Smooth muscle cell (in vitro differentiated cells): ENCODE results near the gene LANCL1. TPM values are rescaled to one million over a fixed set of nuclear protein-coding genes. Genes with fewer than 3 reads are reported as not detected.

Source experiments
- DNase-seq: peaks from one replicate; lab custom pipeline; 2025; ENCODE audit not compliant: unreplicated experiment; lab: John Stamatoyannopoulos, UW
- H2AFZ ChIP-seq: fragments of 200-600 bp; sonication (generic); 2 replicates; pipeline ENCODE4 v1.6.0; 2016; ENCODE audit warnings: antibody characterized with exemption, low read depth, mild to moderate bottlenecking
- H3F3A ChIP-seq: fragments of 200-600 bp; sonication (generic); 2 replicates; pipeline ENCODE4 v1.6.0; 2017; ENCODE audit warnings: antibody characterized with exemption, low read depth
- H3K27ac ChIP-seq: fragments of 200-600 bp; sonication (generic); 2 replicates; pipeline ENCODE4 v1.5.1; 2016; ENCODE audit warnings: low read depth, mild to moderate bottlenecking
- H3K27me3 ChIP-seq: fragments of 200-600 bp; sonication (generic); 2 replicates; pipeline ENCODE4 v1.6.1; 2016; ENCODE audit warnings: low read depth, mild to moderate bottlenecking
- H3K36me3 ChIP-seq: fragments of 200-600 bp; sonication (generic); 2 replicates; pipeline ENCODE4 v1.5.1; 2016; ENCODE audit warnings: low read depth
- H3K4me1 ChIP-seq: fragments of 200-600 bp; sonication (generic); 2 replicates; pipeline ENCODE4 v1.5.1; 2016; ENCODE audit warnings: low read depth
- H3K4me2 ChIP-seq: fragments of 200-600 bp; sonication (generic); 2 replicates; pipeline ENCODE4 v1.6.0; 2016; ENCODE audit warnings: mild to moderate bottlenecking
- H3K4me3 ChIP-seq: fragments of 200-600 bp; sonication (generic); 2 replicates; pipeline ENCODE4 v1.5.1; 2016; ENCODE audit warnings: mild to moderate bottlenecking
- H3K79me2 ChIP-seq: fragments of 200-600 bp; sonication (generic); 2 replicates; pipeline ENCODE4 v1.6.0; 2016; ENCODE audit warnings: low read depth, mild to moderate bottlenecking
- H3K9ac ChIP-seq: fragments of 200-600 bp; sonication (generic); 2 replicates; pipeline ENCODE4 v1.6.0; 2016; ENCODE audit warnings: low read depth
- H3K9me3 ChIP-seq: fragments of 200-600 bp; sonication (generic); replicated peaks from 2 replicates; pipeline ENCODE4 v1.5.1; 2016; ENCODE audit warnings: low read depth
- H4K20me1 ChIP-seq: fragments of 200-600 bp; sonication (generic); 2 replicates; pipeline ENCODE4 v1.6.0; 2016; ENCODE audit warnings: low read depth
- WGBS: methylation state at CpG from one replicate; pipeline ENCODE4 v1.1.7; 2016; ENCODE audit warnings: low lambda C conversion rate; 5-methylcytosine and 5-hydroxymethylcytosine counted together
- polyA plus RNA-seq: library from polyadenylated mRNA; unstranded; fragments of >200 nt; fragmentation: Nextera tagmentation; extraction: Ambion mirVana; gene quantifications from 2 replicates; pipeline ENCODE4 v1.2.1, GENCODE V29; 2016
- total RNA-seq: library from RNA; depleted of rRNA; stranded (reverse); fragments of >200 nt; gene quantifications from 2 replicates; pipeline ENCODE4 v1.2.3, GENCODE V29; 2014
- TF ChIP-seq, protein P1 (sequence below): fragments of 200-600 bp; sonication (generic); IDR thresholded peaks from 2 replicates; pipeline ENCODE4 v1.5.1; 2017; ENCODE audit warnings: borderline replicate concordance, mild to moderate bottlenecking, antibody characterized with exemption; ENCODE audit not compliant: insufficient read depth, poor library complexity, severe bottlenecking

The LANCL1 gene
- total and polyA plus RNA-seq, 2 experiments from 2014 or later = 14.7 to 43.7 TPM

DNA sequence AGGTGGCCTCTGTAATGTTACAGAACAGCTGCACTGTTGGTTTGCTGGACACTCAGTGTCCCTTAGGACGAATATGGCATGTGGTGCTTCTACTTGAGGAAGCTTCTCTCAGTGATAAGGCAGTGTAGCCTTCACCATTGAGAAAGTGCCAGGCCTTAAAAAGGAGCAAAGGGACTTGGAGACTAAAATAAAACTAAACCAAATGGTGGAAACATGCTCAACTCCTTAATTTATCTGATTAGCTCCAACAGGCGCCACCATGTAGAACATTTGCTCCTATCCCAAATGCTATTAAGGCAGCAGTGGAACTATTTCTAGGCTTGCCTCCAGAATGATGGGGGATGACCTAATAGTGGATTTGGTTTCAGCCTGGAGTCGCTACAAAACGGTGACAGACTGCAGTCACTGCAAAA, 84.1 kb downstream of the LANCL1 start:
- Histone ChIP-seq H3K27me3 (peaks cover 4% of the 10 kb centered on the region), H3F3A (no peaks in the 10 kb centered on the region), H3K27ac (no peak overlapping the region), H3K4me3 (no peak overlapping the region), H3K4me1 (no peaks in the 10 kb centered on the region), H3K79me2 (no peaks in the 10 kb centered on the region), H3K9me3 (no peaks in the 10 kb centered on the region), H3K36me3 (no peaks in the 10 kb centered on the region), H3K9ac (no peak overlapping the region), H2AFZ (no peak overlapping the region), H3K4me2 (no peak overlapping the region), H4K20me1 (no peaks in the 10 kb centered on the region)
- WGBS = 72% methylated on average over 4 of the region's 4 CpGs
- DNase-seq = no peak
- TF ChIP-seq, protein P1, sequence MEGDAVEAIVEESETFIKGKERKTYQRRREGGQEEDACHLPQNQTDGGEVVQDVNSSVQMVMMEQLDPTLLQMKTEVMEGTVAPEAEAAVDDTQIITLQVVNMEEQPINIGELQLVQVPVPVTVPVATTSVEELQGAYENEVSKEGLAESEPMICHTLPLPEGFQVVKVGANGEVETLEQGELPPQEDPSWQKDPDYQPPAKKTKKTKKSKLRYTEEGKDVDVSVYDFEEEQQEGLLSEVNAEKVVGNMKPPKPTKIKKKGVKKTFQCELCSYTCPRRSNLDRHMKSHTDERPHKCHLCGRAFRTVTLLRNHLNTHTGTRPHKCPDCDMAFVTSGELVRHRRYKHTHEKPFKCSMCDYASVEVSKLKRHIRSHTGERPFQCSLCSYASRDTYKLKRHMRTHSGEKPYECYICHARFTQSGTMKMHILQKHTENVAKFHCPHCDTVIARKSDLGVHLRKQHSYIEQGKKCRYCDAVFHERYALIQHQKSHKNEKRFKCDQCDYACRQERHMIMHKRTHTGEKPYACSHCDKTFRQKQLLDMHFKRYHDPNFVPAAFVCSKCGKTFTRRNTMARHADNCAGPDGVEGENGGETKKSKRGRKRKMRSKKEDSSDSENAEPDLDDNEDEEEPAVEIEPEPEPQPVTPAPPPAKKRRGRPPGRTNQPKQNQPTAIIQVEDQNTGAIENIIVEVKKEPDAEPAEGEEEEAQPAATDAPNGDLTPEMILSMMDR = no peak

DNA sequence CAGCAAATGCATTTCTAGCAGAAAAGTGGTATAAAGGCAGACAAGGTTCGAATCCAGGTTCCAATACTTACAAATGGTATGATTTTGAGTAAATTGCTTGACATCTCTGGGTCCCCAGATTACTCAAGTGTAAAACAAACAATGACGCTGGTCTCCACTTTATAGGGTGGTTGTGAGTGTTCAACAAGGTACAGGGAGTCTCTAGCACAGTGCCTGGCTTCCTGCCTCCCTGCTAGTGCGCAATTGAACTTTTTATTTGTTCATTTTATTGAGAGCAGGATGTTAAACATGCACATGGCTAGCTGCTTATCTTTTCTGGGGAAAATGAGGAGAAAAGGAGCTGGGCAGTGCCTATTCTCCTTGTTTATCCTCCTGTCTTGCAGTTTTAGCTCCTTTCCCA, 86.7 kb downstream of the LANCL1 start:
- no peaks in the 10 kb centered on the region for H3K4me1 ChIP-seq
- no peaks in the 10 kb centered on the region for H3K79me2 ChIP-seq
- WGBS = 84% methylated on average over 3 of the region's 3 CpGs
- TF ChIP-seq, protein P1 = no peak
- DNase-seq = no peak
- H4K20me1 ChIP-seq = no peaks in the 10 kb centered on the region
- H2AFZ ChIP-seq = no peak overlapping the region
- no peak overlapping the region for H3K4me3 ChIP-seq
- H3K4me2 ChIP-seq = no peak overlapping the region
- H3K9ac ChIP-seq = no peak overlapping the region
- no peaks in the 10 kb centered on the region for H3F3A ChIP-seq
- no peaks in the 10 kb centered on the region for H3K9me3 ChIP-seq
- peaks cover 4% of the 10 kb centered on the region for H3K27me3 ChIP-seq
- no peaks in the 10 kb centered on the region for H3K36me3 ChIP-seq
- no peak overlapping the region for H3K27ac ChIP-seq

DNA sequence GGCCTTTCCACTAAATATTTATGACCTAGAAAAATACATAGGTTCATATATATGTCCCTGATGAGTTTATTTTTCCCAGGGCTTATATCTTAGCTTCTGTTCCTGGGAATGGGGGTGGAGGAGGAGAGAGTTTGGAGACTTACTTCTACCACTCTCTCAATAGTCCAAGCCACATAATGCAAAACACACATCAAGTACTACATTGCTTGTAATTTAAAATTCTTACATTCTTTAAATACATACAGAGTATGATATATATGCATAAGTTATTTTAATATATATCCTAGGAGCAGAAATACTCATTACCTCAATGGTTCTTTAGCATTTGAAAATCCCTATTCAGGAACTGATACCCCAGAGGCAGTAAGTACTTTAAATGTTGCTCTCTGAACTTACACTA, 88.4 kb downstream of the LANCL1 start:
- TF ChIP-seq, protein P1 = no peak
- no peaks in the 10 kb centered on the region for H3F3A ChIP-seq

DNA sequence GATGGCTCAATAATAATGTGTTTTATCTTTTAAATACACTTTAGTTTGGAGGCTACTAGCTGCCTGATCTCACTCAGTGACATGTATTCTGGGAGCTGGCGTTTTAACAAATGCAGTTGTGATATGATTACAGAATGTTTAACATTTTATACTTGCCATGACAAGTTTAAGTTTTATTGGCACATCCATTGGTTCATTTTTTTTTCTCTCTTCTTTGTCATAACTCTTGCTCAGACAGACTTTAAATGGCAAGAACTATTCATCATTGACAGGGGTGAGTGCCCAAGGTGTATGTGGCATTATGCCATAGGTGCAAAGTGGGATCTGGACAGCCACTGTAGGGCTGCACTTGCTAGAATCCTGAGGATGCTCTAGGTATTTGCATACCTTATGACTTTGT, 89.5 kb downstream of the LANCL1 start:
- Histone ChIP-seq H3K27me3 (peaks cover 4% of the 10 kb centered on the region), H3K4me3 (no peak overlapping the region), H2AFZ (no peak overlapping the region), H3K4me1 (no peaks in the 10 kb centered on the region), H3K9me3 (no peaks in the 10 kb centered on the region), H3K4me2 (no peak overlapping the region), H3K79me2 (no peaks in the 10 kb centered on the region), H3K36me3 (no peaks in the 10 kb centered on the region), H3K27ac (no peak overlapping the region), H3F3A (no peaks in the 10 kb centered on the region), H4K20me1 (no peaks in the 10 kb centered on the region), H3K9ac (no peak overlapping the region)
- no peak for DNase-seq
- 83% methylated on average over 1 of the region's 1 CpG for WGBS
- TF ChIP-seq, protein P1 = no peak

More for the DNA sequence above, 88.4 kb downstream of the LANCL1 start:
- Histone ChIP-seq H3K4me2 (no peak overlapping the region), H3K4me1 (no peaks in the 10 kb centered on the region), H3K9ac (no peak overlapping the region), H3K27me3 (peaks cover 4% of the 10 kb centered on the region), H3K9me3 (no peaks in the 10 kb centered on the region), H4K20me1 (no peaks in the 10 kb centered on the region), H3K27ac (no peak overlapping the region), H3K79me2 (no peaks in the 10 kb centered on the region), H2AFZ (no peak overlapping the region), H3K4me3 (no peak overlapping the region), H3K36me3 (no peaks in the 10 kb centered on the region)
- no peak for DNase-seq
